Tibial nerve (tissue), 4 donors: ENCODE measurements around the gene CLSTN1. TPM values are rescaled to one million over a fixed set of nuclear protein-coding genes. Genes with fewer than 3 reads are reported as not detected.

Experiments used
- DNase-seq, 2 donors: peaks; one replicate each; pipeline ENCODE4 v3.0.0-alpha.2; 2019; ENCODE audit warnings: low spot score in 2 of 2
- H3K27ac ChIP-seq, 4 donors: fragments of 200-600 bp; sonication (generic) in 3 of 4; one replicate each; pipeline ENCODE4 v1.5.1; 2017 to 2019; ENCODE audit warnings: mild to moderate bottlenecking in 1 of 4
- H3K27me3 ChIP-seq, 2 donors: fragments of 200-600 bp; sonication (generic) in 1 of 2; one replicate each; pipeline versions ENCODE4 v1.5.1 to v1.6.0; 2017 to 2019
- H3K36me3 ChIP-seq, 3 donors: fragments of 200-600 bp; sonication (generic); one replicate each; pipeline ENCODE4 v1.5.1; 2018 to 2019
- H3K4me1 ChIP-seq, 4 donors: fragments of 200-600 bp; sonication (generic) in 3 of 4; one replicate each; pipeline ENCODE4 v1.5.1; 2017 to 2019
- H3K4me3 ChIP-seq, 4 donors: fragments of 200-600 bp; sonication (generic) in 3 of 4; one replicate each; pipeline ENCODE4 v1.5.1; 2017 to 2019; ENCODE audit warnings: mild to moderate bottlenecking in 1 of 4, moderate library complexity in 1 of 4
- H3K9me3 ChIP-seq, 4 donors: fragments of 200-600 bp; sonication (generic) in 3 of 4; one replicate each; pipeline ENCODE4 v1.5.1; 2017 to 2019
- CTCF ChIP-seq, 5 experiments: fragments of 200-600 bp in 3 of 5; fragments of 450-650 bp in 2 of 5; sonication (generic) in 3 of 5; IDR thresholded peaks; one replicate each; pipeline ENCODE4 v1.5.1; 2016 to 2019; ENCODE audit warnings: antibody characterized with exemption in 5 of 5, mild to moderate bottlenecking in 3 of 5, moderate library complexity in 2 of 5
- EP300 ChIP-seq, 2 donors: sonication (generic); formaldehyde crosslinking; IDR thresholded peaks; one replicate each; pipeline ENCODE4 v1.6.1; 2017; ENCODE audit warnings: antibody characterized with exemption in 2 of 2, mild to moderate bottlenecking in 1 of 2
- POLR2A ChIP-seq, 2 donors: fragments of 450-650 bp; IDR thresholded peaks; one replicate each; pipeline ENCODE4 v1.6.1; 2017; ENCODE audit warnings: antibody characterized with exemption in 2 of 2, mild to moderate bottlenecking in 2 of 2, moderate library complexity in 2 of 2
- WGBS, 2 donors: methylation state at CpG; one replicate each; pipeline ENCODE4 v1.1.5; 2018; 5-methylcytosine and 5-hydroxymethylcytosine counted together
- total RNA-seq, 4 donors: library from RNA; depleted of rRNA; stranded (reverse); fragments of >200 nt; gene quantifications; one replicate each; pipeline ENCODE4 v1.1.0, GENCODE V29; 2016

The CLSTN1 gene
- total RNA-seq, 4 donors from 2014 or later: 60.9 to 90.6 (median 72.5) TPM

- Histone ChIP-seq H3K27me3 (no peaks in the 10 kb centered on the region), H3K4me1 (peaks cover 0 to 32% (median 19%) of the 10 kb centered on the region in 4 donors), H3K27ac (no peak overlapping the region), H3K36me3 (no peaks in the 10 kb centered on the region), H3K9me3 (no peaks in the 10 kb centered on the region), H3K4me3 (no peak overlapping the region)
- DNase-seq: no peak
- TF ChIP-seq CTCF (IDR thresholded peaks at IDR 0.05) (no peak), EP300 (IDR thresholded peaks at IDR 0.05) (no peak), POLR2A (IDR thresholded peaks at IDR 0.05) (no peak)
- 80 to 81% methylated on average over 2 to 3 of the region's 3 CpGs for WGBS, 2 donors
These were observed 2.9 kb upstream of the CLSTN1 start for GRCh38 chr1:9826616-9827015.

- peak overlapping the region; percentile 48 to 94 (median 91) for H3K27ac ChIP-seq
- no peaks in the 10 kb centered on the region for H3K27me3 ChIP-seq
- H3K9me3 ChIP-seq: no peaks in the 10 kb centered on the region
- no peaks in the 10 kb centered on the region for H3K36me3 ChIP-seq
- peaks cover 0 to 37% (median 22%) of the 10 kb centered on the region in 4 donors for H3K4me1 ChIP-seq
- DNase-seq: no peak
- no peak for TF ChIP-seq CTCF (IDR thresholded peaks at IDR 0.05)
- 74 to 78% methylated on average over 3 of the region's 3 CpGs for WGBS, 2 donors
- H3K4me3 ChIP-seq: no peak overlapping the region
These were observed 2.3 kb upstream of the CLSTN1 start for GRCh38 chr1:9826087-9826486.

GRCh38 chr1:9825093-9826074 lies 1.6 kb upstream of the CLSTN1 start:
- H3K4me1 ChIP-seq: peaks cover 0 to 44% (median 25%) of the 10 kb centered on the region in 4 donors
- no peak for TF ChIP-seq EP300 (IDR thresholded peaks at IDR 0.05)
- peak in 1 of 5 experiments; percentile 20 for TF ChIP-seq CTCF (IDR thresholded peaks at IDR 0.05)
- H3K36me3 ChIP-seq: no peaks in the 10 kb centered on the region
- H3K27ac ChIP-seq: peak overlapping the region; percentile 89 to 94 (median 92)
- DNase-seq: peak in 1 of 2 donors; percentile 44
- WGBS, 2 donors: 21 to 23% methylated on average over 17 of the region's 17 CpGs
- H3K27me3 ChIP-seq: no peaks in the 10 kb centered on the region
- peak overlapping the region in 1 of 4 donors; percentile 3 for H3K4me3 ChIP-seq
- H3K9me3 ChIP-seq: no peaks in the 10 kb centered on the region

- WGBS, 2 donors: 24 to 32% methylated on average over 11 of the region's 12 CpGs
- H3K27ac ChIP-seq: peak overlapping the region; percentile 89 to 94 (median 92)
- DNase-seq: no peak
These were observed 931 bp upstream of the CLSTN1 start for GRCh38 chr1:9824702-9825089.

More at GRCh38 chr1:9824702-9825089, 931 bp upstream of the CLSTN1 start:
- H3K36me3 ChIP-seq: no peaks in the 10 kb centered on the region
- peaks cover 0 to 48% (median 25%) of the 10 kb centered on the region in 4 donors for H3K4me1 ChIP-seq
- H3K9me3 ChIP-seq: no peaks in the 10 kb centered on the region
- peak overlapping the region; percentile 68 to 91 (median 86) for H3K4me3 ChIP-seq
- H3K27me3 ChIP-seq: no peaks in the 10 kb centered on the region
- no peak for TF ChIP-seq EP300 (IDR thresholded peaks at IDR 0.05)
- TF ChIP-seq POLR2A (IDR thresholded peaks at IDR 0.05): no peak
- TF ChIP-seq CTCF (IDR thresholded peaks at IDR 0.05): no peak
